Loucy (cell line): ENCODE measurements around the gene CCDC188.

Experiments
- CTCF ChIP-seq: fragments of 200-600 bp; sonication (generic); conservative IDR thresholded peaks from 2 replicates; pipeline ENCODE4 v1.5.1; 2014; ENCODE audit warnings: mild to moderate bottlenecking, antibody characterized with exemption, low read length
- EZH2phosphoT487 ChIP-seq: fragments of 200-600 bp; IDR thresholded peaks from 2 replicates; pipeline ENCODE4 v1.6.1; 2018; ENCODE audit warnings: antibody characterized with exemption, mild to moderate bottlenecking, moderate library complexity, borderline replicate concordance

- TF ChIP-seq CTCF (no peak), EZH2phosphoT487 (no peak)
Measured at GRCh38 chr22:20106205-20106848, 44.5 kb downstream of the CCDC188 start.
